Prostate gland (tissue), 2 donors: ENCODE results near the gene TAF1C. TPM values are rescaled to one million over a fixed set of nuclear protein-coding genes. Genes with fewer than 3 reads are reported as not detected.

ENCODE experiments used
- DNase-seq: peaks from one replicate; pipeline ENCODE4 v3.0.0-alpha.2; 2019; ENCODE audit warnings: low spot score
- H3K27ac ChIP-seq, 2 donors: fragments of 200-600 bp; sonication (generic); 2 replicates each; pipeline ENCODE4 v1.5.1; 2017 to 2019
- H3K27me3 ChIP-seq: fragments of 200-600 bp; sonication (generic); replicated peaks from 2 replicates; pipeline ENCODE4 v1.5.1; 2019; ENCODE audit not compliant: insufficient read depth
- H3K36me3 ChIP-seq, 2 donors: fragments of 200-600 bp; sonication (generic); 1 replicate in 1 of 2; 2 replicates in 1 of 2; pipeline versions ENCODE4 v1.5.1 to v1.8.1; 2017 to 2019
- H3K4me1 ChIP-seq: fragments of 200-600 bp; sonication (generic); replicated peaks from 2 replicates; pipeline ENCODE4 v1.5.1; 2019
- H3K4me3 ChIP-seq, 2 donors: fragments of 200-600 bp; sonication (generic); 2 replicates each; pipeline ENCODE4 v1.5.1; 2017 to 2019
- H3K9me3 ChIP-seq: fragments of 200-600 bp; sonication (generic); 2 replicates; pipeline ENCODE4 v1.5.1; 2017
- POLR2A ChIP-seq: fragments of 450-650 bp; IDR thresholded peaks from one replicate; pipeline ENCODE4 v1.6.1; 2016; ENCODE audit warnings: antibody characterized with exemption, mild to moderate bottlenecking
- POLR2AphosphoS5 ChIP-seq: sonication (generic); formaldehyde crosslinking; IDR thresholded peaks from one replicate; pipeline ENCODE4 v1.6.1; 2017; ENCODE audit warnings: antibody characterized with exemption
- WGBS: methylation state at CpG from one replicate; pipeline ENCODE4 v1.1.5; 2018; 5-methylcytosine and 5-hydroxymethylcytosine counted together
- intact Hi-C: fragments of 100-400 bp; cut with DNase I; formaldehyde crosslinking; loops from one replicate; pipeline ENCODE4 v1.14.2; 2022
- total RNA-seq, 2 donors: library from RNA; depleted of rRNA; stranded (reverse); fragments of >200 nt; gene quantifications; one replicate each; pipeline ENCODE4 v1.1.0, GENCODE V29; 2016
- TF ChIP-seq, protein P1 (sequence below), 4 experiments: fragments of 200-600 bp in 2 of 4; fragments of 450-650 bp in 2 of 4; sonication (generic) in 2 of 4; IDR thresholded peaks; 1 replicate in 3 of 4; 2 replicates in 1 of 4; pipeline ENCODE4 v1.5.1; 2016 to 2019; ENCODE audit warnings: antibody characterized with exemption in 4 of 4, mild to moderate bottlenecking in 2 of 4, moderate library complexity in 2 of 4

TAF1C gene
- total RNA-seq, 2 donors from 2014 or later: 53.4 to 87.9 TPM

DNA sequence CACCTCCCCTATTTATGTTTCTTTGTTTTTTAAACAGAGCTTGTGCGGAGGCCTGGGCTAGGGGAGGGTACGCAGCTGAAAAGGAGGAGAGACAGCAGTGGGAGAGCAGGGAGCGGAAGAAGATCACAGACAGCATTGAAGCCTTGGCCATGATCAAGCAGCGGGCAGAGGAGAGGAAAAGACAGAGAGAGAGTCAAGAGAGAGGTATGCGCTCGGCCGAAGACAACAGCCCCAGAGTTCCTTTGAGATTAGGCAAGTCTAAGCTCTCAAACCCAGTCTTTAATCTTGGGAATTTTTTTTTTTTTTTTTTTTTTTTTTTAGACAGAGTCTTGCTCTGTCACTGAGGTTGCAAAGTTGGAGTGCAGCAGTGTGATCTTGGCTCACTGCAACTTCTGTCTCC lies 21.1 kb downstream of the TAF1C start:
- intact Hi-C loops: no loop called here
- Histone ChIP-seq H3K27ac (no peak overlapping the region), H3K4me1 (no peaks in the 10 kb centered on the region), H3K27me3 (peaks cover 3% of the 10 kb centered on the region), H3K4me3 (no peak overlapping the region), H3K36me3 (no peaks in the 10 kb centered on the region), H3K9me3 (no peaks in the 10 kb centered on the region)
- WGBS: 92% methylated on average over 7 of the region's 7 CpGs
- DNase-seq: no peak
- TF ChIP-seq POLR2AphosphoS5 (no peak), POLR2A (no peak)
- TF ChIP-seq, protein P1, sequence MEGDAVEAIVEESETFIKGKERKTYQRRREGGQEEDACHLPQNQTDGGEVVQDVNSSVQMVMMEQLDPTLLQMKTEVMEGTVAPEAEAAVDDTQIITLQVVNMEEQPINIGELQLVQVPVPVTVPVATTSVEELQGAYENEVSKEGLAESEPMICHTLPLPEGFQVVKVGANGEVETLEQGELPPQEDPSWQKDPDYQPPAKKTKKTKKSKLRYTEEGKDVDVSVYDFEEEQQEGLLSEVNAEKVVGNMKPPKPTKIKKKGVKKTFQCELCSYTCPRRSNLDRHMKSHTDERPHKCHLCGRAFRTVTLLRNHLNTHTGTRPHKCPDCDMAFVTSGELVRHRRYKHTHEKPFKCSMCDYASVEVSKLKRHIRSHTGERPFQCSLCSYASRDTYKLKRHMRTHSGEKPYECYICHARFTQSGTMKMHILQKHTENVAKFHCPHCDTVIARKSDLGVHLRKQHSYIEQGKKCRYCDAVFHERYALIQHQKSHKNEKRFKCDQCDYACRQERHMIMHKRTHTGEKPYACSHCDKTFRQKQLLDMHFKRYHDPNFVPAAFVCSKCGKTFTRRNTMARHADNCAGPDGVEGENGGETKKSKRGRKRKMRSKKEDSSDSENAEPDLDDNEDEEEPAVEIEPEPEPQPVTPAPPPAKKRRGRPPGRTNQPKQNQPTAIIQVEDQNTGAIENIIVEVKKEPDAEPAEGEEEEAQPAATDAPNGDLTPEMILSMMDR (IDR thresholded peaks at IDR 0.05): no peak

DNA sequence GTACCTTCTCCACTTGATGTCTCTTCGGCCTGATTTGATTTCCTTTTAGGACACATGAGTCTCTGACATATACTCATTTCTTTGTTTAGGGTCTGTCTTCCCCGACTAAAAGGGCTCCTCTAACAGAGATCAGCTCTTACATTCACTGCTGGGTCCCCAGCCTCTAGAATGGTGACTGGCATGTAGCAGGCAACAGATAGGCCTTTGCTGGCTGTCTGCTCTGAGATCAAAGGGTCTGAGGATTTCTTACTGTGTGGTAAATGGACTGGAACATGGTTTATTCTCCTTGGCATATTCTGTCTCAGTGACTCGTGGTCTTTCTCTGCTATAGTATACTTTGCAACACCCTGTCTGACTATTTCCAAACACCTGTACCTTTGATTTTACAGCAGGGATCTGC lies 25.1 kb downstream of the TAF1C start:
- DNase-seq: no peak
- Histone ChIP-seq H3K9me3 (no peaks in the 10 kb centered on the region), H3K4me1 (no peaks in the 10 kb centered on the region), H3K27me3 (peaks cover 3% of the 10 kb centered on the region), H3K4me3 (no peak overlapping the region), H3K36me3 (no peaks in the 10 kb centered on the region), H3K27ac (no peak overlapping the region)
- WGBS: 48% methylated on average over 3 of the region's 3 CpGs
- TF ChIP-seq, protein P1 (IDR thresholded peaks at IDR 0.05): no peak
- TF ChIP-seq POLR2A (no peak), POLR2AphosphoS5 (no peak)
- intact Hi-C loops: no loop called here

DNA sequence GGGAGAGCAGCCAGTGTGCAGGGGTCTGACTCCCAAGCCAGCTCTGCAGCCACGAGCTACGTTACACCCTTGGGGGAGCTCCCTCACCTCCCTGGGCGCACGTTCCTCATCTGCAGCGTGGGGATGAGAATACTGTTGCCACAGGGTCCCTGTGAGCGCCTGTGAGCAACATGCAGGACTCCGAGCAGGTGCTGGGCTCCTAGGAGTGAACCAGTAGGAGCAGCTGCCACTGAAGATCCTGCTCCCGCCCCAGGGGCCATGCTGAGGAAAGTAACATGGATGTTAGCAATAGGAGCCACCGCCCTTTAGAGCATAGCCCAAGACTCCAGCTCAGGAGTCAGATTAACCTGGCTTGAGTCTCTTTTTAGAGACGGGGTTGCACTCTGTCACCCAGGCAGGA lies 25.8 kb downstream of the TAF1C start:
- intact Hi-C loops: no loop called here
- Histone ChIP-seq H3K36me3 (no peaks in the 10 kb centered on the region), H3K27ac (no peak overlapping the region), H3K9me3 (no peaks in the 10 kb centered on the region), H3K4me3 (no peak overlapping the region), H3K27me3 (peaks cover 3% of the 10 kb centered on the region), H3K4me1 (no peaks in the 10 kb centered on the region)
- no peak for DNase-seq
- no peak for TF ChIP-seq POLR2A
- TF ChIP-seq, protein P1 (IDR thresholded peaks at IDR 0.05): no peak
- TF ChIP-seq POLR2AphosphoS5: no peak
- 83% methylated on average over 10 of the region's 10 CpGs for WGBS

DNA sequence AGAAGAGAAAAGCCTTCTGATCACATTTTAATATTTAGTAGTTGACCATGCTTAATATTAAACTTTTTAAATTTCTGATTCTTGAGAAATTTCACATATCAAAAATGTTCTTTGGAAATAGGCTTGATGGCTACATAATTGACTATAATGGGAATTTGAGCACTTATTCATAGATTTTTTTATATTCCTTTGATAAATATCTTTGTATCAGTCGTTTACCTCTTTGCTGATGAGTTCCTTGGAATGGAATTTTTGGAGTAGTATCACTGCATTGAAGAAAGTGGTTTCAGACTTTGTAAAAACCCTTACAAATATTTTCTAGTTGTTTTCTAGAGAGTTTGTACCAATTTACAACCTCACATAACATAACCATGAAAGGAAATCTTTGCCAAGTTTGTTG lies 27.1 kb downstream of the TAF1C start:
- intact Hi-C loops: no loop called here
- TF ChIP-seq POLR2AphosphoS5 (no peak), POLR2A (no peak)
- TF ChIP-seq, protein P1 (IDR thresholded peaks at IDR 0.05): no peak
- Histone ChIP-seq H3K4me1 (no peaks in the 10 kb centered on the region), H3K27me3 (peaks cover 3% of the 10 kb centered on the region), H3K27ac (no peak overlapping the region), H3K36me3 (no peaks in the 10 kb centered on the region), H3K9me3 (no peaks in the 10 kb centered on the region), H3K4me3 (no peak overlapping the region)
- DNase-seq: no peak
- WGBS: 50% methylated on average over 1 of the region's 1 CpG

DNA sequence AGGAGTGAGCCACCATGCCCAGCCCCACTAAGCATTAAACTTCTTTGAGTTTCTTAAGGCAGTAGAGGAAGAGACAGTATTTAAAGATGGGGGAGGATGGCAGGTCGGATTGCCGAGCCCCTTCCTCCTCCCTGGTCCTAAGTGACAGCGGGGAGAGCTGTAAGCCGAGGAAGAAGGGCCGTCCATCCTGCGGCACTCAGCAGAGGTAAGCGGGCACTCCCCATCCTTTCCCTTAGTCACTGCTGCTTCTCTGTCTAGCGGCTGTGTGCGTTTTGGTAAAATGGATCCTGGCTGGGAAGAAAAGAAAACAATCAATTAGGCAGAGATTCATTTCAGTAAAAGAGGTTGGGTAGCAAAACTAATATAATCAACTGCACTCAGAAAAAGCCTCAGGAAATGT lies 27.9 kb downstream of the TAF1C start:
- H3K4me1 ChIP-seq: no peaks in the 10 kb centered on the region
- peaks cover 3% of the 10 kb centered on the region for H3K27me3 ChIP-seq
- 37% methylated on average over 9 of the region's 9 CpGs for WGBS
- H3K36me3 ChIP-seq: no peaks in the 10 kb centered on the region
- no peaks in the 10 kb centered on the region for H3K9me3 ChIP-seq
- no peak overlapping the region for H3K27ac ChIP-seq
- intact Hi-C loops: no loop called here
- H3K4me3 ChIP-seq: no peak overlapping the region
- DNase-seq: no peak
- TF ChIP-seq, protein P1 (IDR thresholded peaks at IDR 0.05): no peak
- TF ChIP-seq POLR2AphosphoS5 (no peak), POLR2A (no peak)
